Naive thymus-derived CD4-positive, alpha-beta T cell (primary cell): Measurements from ENCODE around the gene ANTXR2. TPM values are rescaled to one million over a fixed set of nuclear protein-coding genes. Genes with fewer than 3 reads are reported as not detected.
"Not testable (repeated sequence)": the region's sequence is repeated elsewhere in the genome, so short reads cannot be mapped to it uniquely, and the experiment has no call there.

Experiments
- ATAC-seq: fragments of 150-1000 bp; cut with Tn5 transposase; 2 replicates; pipeline ENCODE4 v1.10.0; 2021; ENCODE audit warnings: mild to moderate bottlenecking, moderate library complexity
- CTCF ChIA-PET: fragments of 350-600 bp; sonication (Branson Sonifier 250); formaldehyde crosslinking; loops from one replicate; lab custom pipeline; 2021; ENCODE audit warnings: antibody characterized with exemption; lab: Charles Lee
- POLR2A ChIA-PET: fragments of 350-600 bp; sonication (Branson Sonifier 250); formaldehyde crosslinking; loops from one replicate; lab custom pipeline; 2021; ENCODE audit warnings: antibody characterized with exemption, inconsistent platforms; lab: Charles Lee
- DNase-seq, 9 donors: peaks; one replicate each; pipeline versions ENCODE4 v3.0.0 to v3.0.0-alpha.2; 2020 to 2022; ENCODE audit warnings: mixed read lengths in 1 of 9
- H3K27ac ChIP-seq: one replicate; pipeline ENCODE4 v1.7.0; 2013; ENCODE audit warnings: mild to moderate bottlenecking, low read depth, low read length, moderate library complexity
- H3K27me3 ChIP-seq, 2 donors: one replicate each; pipeline ENCODE4 v1.7.0; 2013; ENCODE audit warnings: low read length in 2 of 2, mild to moderate bottlenecking in 2 of 2, moderate library complexity in 2 of 2; ENCODE audit not compliant: control insufficient read depth in 2 of 2, insufficient read depth in 2 of 2
- H3K36me3 ChIP-seq, 3 experiments: 1 replicate in 2 of 3; 2 replicates in 1 of 3; pipeline ENCODE4 v1.7.0; 2013; ENCODE audit warnings: low read length in 3 of 3, mild to moderate bottlenecking in 3 of 3, moderate library complexity in 1 of 3; ENCODE audit not compliant: insufficient read depth in 3 of 3, control insufficient read depth in 2 of 3
- H3K4me1 ChIP-seq, 2 donors: one replicate each; pipeline ENCODE4 v1.7.0; 2013; ENCODE audit warnings: low read length in 2 of 2, mild to moderate bottlenecking in 2 of 2, moderate library complexity in 1 of 2; ENCODE audit not compliant: control insufficient read depth in 2 of 2, insufficient read depth in 2 of 2
- H3K4me3 ChIP-seq: 2 replicates; pipeline ENCODE4 v1.7.0; 2013; ENCODE audit warnings: mild to moderate bottlenecking, low read length
- H3K9me3 ChIP-seq, 3 experiments: 1 replicate in 2 of 3; 2 replicates in 1 of 3; pipeline ENCODE4 v1.7.0; 2013; ENCODE audit warnings: low read length in 3 of 3; ENCODE audit not compliant: control insufficient read depth in 2 of 3
- H3K27ac Mint-ChIP-seq, 9 donors: one replicate each; pipeline ENCODE4 v1.8.0; 2020 to 2022; ENCODE audit warnings: mixed read lengths in 9 of 9, mild to moderate bottlenecking in 8 of 9, moderate library complexity in 5 of 9, inconsistent platforms in 2 of 9
- H3K27me3 Mint-ChIP-seq, 5 donors: one replicate each; pipeline ENCODE4 v1.8.0; 2021 to 2022; ENCODE audit warnings: mixed read lengths in 5 of 5, mild to moderate bottlenecking in 1 of 5
- H3K36me3 Mint-ChIP-seq, 5 donors: one replicate each; pipeline ENCODE4 v1.8.0; 2020 to 2022; ENCODE audit warnings: mixed read lengths in 5 of 5, mild to moderate bottlenecking in 3 of 5, inconsistent platforms in 1 of 5
- H3K4me1 Mint-ChIP-seq, 7 donors: one replicate each; pipeline ENCODE4 v1.8.0; 2020 to 2022; ENCODE audit warnings: mixed read lengths in 7 of 7, mild to moderate bottlenecking in 3 of 7, inconsistent platforms in 1 of 7
- H3K4me3 Mint-ChIP-seq, 10 donors: one replicate each; pipeline ENCODE4 v1.8.0; 2020 to 2022; ENCODE audit warnings: mild to moderate bottlenecking in 10 of 10, mixed read lengths in 10 of 10, moderate library complexity in 6 of 10, inconsistent platforms in 2 of 10
- H3K9me3 Mint-ChIP-seq, 11 donors: one replicate each; pipeline ENCODE4 v1.8.0; 2020 to 2022; ENCODE audit warnings: mixed read lengths in 11 of 11, mild to moderate bottlenecking in 4 of 11, inconsistent platforms in 1 of 11, moderate library complexity in 1 of 11
- intact Hi-C, 2 donors: fragments of 100-400 bp; cut with micrococcal nuclease; formaldehyde crosslinking; loops; one replicate each; pipeline ENCODE4 v1.15.1; 2023
- polyA plus RNA-seq, 2 donors: library from polyadenylated mRNA; unstranded; fragments of 300-500 nt; fragmentation: Illumina TruSeq; gene quantifications; one replicate each; pipeline ENCODE4 v1.2.3, GENCODE V29; 2021
- total RNA-seq, 6 experiments: library from RNA in 5 of 6; stranded (reverse) in 5 of 6; gene quantifications; 1 replicate in 5 of 6; 2 replicates in 1 of 6; pipeline ENCODE4 v1.2.3 and lab custom pipeline; 2021 to 2026

The ANTXR2 gene
- total and polyA plus RNA-seq, 7 experiments from 2014 or later, result 20.3 to 69.8 (median 42.2) TPM

DNA sequence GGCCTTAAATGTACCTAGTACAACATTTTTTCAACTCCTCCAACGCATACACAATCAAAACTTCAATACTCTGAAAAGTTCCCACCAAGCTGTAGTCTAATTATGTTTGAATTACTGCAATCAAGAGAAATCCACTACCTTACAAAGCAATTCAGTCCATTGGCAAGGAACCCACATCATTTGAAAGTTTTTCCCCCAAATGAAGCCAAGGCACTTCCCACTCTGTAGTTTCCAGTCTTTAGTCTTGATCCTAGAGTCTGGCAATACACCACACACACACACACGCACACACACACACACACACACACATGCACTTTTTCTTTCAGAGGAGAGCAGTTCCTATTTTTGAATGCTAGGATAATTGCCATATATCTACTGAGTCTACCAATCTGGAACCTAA lies 79.6 kb downstream of the ANTXR2 start:
- Histone ChIP-seq H3K36me3 (no peaks in the 10 kb centered on the region), H3K4me3 (no peak overlapping the region), H3K27ac (no peak overlapping the region), H3K4me1 (no peaks in the 10 kb centered on the region), H3K9me3 (no peaks in the 10 kb centered on the region), H3K27me3 (no peaks in the 10 kb centered on the region)
- intact Hi-C loops, result loop anchor here in 1 of 2 donors (5.0 kb wide), 1 partner anchor 36 kb away; no protein-coding TSS in a partner anchor
- peak overlapping the region in 1 of 9 donors; percentile 10 for H3K27ac Mint-ChIP-seq
- H3K36me3 Mint-ChIP-seq, result peaks cover 0 to 58% (median 36%) of the 10 kb centered on the region in 5 donors
- H3K9me3 Mint-ChIP-seq, result peaks cover 0 to 17% (median 0%) of the 10 kb centered on the region in 11 donors
- DNase-seq, result no peak
- H3K27me3 Mint-ChIP-seq, result no peaks in the 10 kb centered on the region
- POLR2A ChIA-PET, result interaction anchor here (0.7 kb wide), 1 partner anchor 32 kb away, joined by 4 read pairs; no protein-coding TSS in a partner anchor
- peak overlapping the region in 1 of 10 donors; percentile 13 for H3K4me3 Mint-ChIP-seq
- peaks cover 16 to 77% (median 62%) of the 10 kb centered on the region in 7 donors for H3K4me1 Mint-ChIP-seq
- no peak for ATAC-seq
- CTCF ChIA-PET, result no interaction called here

DNA sequence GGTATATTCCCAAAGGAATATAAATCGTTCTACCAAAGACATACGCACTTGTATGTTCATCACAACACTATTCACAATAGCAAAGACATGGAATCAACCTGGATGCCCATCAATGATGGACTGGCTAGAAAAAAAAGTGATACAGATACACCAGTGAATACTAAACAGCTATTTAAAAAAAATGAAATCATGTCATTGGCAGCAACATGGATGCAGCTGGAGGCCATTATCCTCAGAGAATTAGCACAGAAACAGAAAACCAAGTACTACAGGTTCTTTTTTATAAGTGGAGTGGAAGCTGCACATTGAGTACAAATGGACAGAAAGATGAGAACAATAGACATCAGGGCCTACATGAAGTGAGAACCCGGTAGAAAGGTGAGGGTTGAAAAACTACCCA lies 81.4 kb downstream of the ANTXR2 start:
- Histone ChIP-seq H3K27me3 (no peaks in the 10 kb centered on the region), H3K36me3 (no peaks in the 10 kb centered on the region), H3K4me1 (no peaks in the 10 kb centered on the region), H3K27ac (no peak overlapping the region), H3K9me3 (no peaks in the 10 kb centered on the region), H3K4me3 (no peak overlapping the region)
- H3K4me1 Mint-ChIP-seq, result peaks cover 16 to 75% (median 53%) of the 10 kb centered on the region in 7 donors
- ChIA-PET POLR2A (no interaction called here), CTCF (no interaction called here)
- H3K4me3 Mint-ChIP-seq, result no peak overlapping the region
- H3K27ac Mint-ChIP-seq, result no peak overlapping the region
- no peak for DNase-seq
- H3K36me3 Mint-ChIP-seq, result peaks cover 0 to 61% (median 35%) of the 10 kb centered on the region in 5 donors
- intact Hi-C loops, result loop anchor here in 1 of 2 donors (5.0 kb wide), 1 partner anchor 34 kb away; no protein-coding TSS in a partner anchor
- no peak for ATAC-seq
- H3K27me3 Mint-ChIP-seq, result no peaks in the 10 kb centered on the region
- peaks cover 0 to 20% (median 0%) of the 10 kb centered on the region in 11 donors for H3K9me3 Mint-ChIP-seq

DNA sequence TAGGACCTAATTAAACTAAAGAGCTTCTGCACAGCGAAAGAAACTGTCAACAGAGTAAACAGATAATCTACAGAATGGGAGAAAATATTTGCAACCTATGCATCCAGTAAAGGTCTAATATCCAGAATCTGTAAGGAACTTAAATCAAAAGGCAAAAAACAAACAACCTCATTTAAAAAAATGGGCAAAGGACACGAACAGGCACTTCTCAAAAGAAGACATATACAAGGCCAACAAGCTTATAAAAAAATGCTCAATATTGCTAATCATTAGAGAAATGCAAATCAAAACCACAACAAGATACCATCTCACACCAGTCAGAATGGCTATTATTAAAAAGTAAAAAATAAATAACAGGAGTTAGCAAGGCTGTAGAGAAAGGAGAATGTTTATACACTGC lies 81.9 kb downstream of the ANTXR2 start:
- Mint-ChIP-seq H3K4me1 (peaks cover 18 to 72% (median 50%) of the 10 kb centered on the region in 7 donors), H3K36me3 (peaks cover 0 to 60% (median 31%) of the 10 kb centered on the region in 5 donors), H3K9me3 (peaks cover 0 to 20% (median 0%) of the 10 kb centered on the region in 11 donors)
- CTCF ChIA-PET, H3K27me3 Mint-ChIP-seq, H3K4me1 ChIP-seq, H3K4me3 ChIP-seq, H3K27me3 ChIP-seq, H3K27ac Mint-ChIP-seq, H3K36me3 ChIP-seq, H3K9me3 ChIP-seq, H3K4me3 Mint-ChIP-seq, ATAC-seq, H3K27ac ChIP-seq, DNase-seq, POLR2A ChIA-PET: not testable (repeated sequence)
- intact Hi-C loops, result loop anchor here in 1 of 2 donors (5.0 kb wide), 1 partner anchor 34 kb away; no protein-coding TSS in a partner anchor

DNA sequence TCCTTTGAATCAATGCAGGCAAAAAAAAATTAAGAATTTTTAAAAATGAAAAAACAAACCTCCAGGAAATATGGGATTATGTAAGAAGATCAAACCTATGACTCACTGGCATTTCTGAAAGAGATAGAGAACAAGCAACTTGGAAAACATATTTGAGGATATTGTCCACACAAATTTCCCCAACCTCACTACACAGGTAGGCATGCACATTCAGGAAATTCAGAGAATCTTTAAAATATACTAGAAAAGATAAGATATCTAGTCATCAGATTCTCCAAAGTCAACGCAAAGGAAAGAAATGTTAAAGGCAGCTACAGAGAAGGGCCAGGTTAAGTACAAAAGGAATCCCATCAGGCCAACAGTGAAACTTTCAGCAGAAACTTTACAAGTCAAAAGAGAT lies 85.6 kb downstream of the ANTXR2 start:
- Mint-ChIP-seq H3K27ac (no peak overlapping the region), H3K9me3 (peaks cover 0 to 20% (median 0%) of the 10 kb centered on the region in 11 donors), H3K4me3 (no peak overlapping the region), H3K36me3 (peaks cover 0 to 45% (median 13%) of the 10 kb centered on the region in 5 donors), H3K27me3 (no peaks in the 10 kb centered on the region), H3K4me1 (peaks cover 18 to 43% (median 27%) of the 10 kb centered on the region in 7 donors)
- Histone ChIP-seq H3K9me3 (no peaks in the 10 kb centered on the region), H3K27ac (no peak overlapping the region), H3K4me1 (no peaks in the 10 kb centered on the region), H3K27me3 (no peaks in the 10 kb centered on the region), H3K36me3 (peaks cover 0 to 3% (median 3%) of the 10 kb centered on the region in 3 experiments), H3K4me3 (no peak overlapping the region)
- ChIA-PET CTCF (no interaction called here), POLR2A (no interaction called here)
- ATAC-seq, result no peak
- intact Hi-C loops, result no loop called here
- DNase-seq, result no peak

DNA sequence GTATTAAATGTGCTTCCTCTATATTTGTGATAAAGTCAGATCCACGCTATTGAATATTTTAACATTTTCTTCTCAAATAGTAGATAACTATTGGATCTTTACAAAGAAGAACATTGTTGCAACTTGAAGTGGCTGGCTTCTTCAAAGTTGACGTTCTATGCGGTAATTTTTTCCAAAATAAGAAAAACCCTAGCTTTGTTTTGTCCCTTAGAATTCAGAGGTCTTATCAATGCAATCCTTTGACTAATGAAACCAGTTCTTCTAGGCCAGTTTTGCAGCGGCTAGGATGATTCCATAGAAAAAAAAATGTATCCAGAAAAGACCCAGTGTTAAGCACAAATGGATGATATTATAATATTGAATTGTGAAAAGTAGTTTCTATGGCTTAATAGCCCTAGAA lies 89.6 kb downstream of the ANTXR2 start:
- Histone ChIP-seq H3K36me3 (peaks cover 2 to 5% (median 3%) of the 10 kb centered on the region in 3 experiments), H3K4me1 (no peaks in the 10 kb centered on the region), H3K4me3 (no peak overlapping the region), H3K9me3 (no peaks in the 10 kb centered on the region), H3K27ac (no peak overlapping the region), H3K27me3 (no peaks in the 10 kb centered on the region)
- H3K27ac Mint-ChIP-seq, result no peak overlapping the region
- intact Hi-C loops, result no loop called here
- no peak for DNase-seq
- peaks cover 0 to 4% (median 0%) of the 10 kb centered on the region in 11 donors for H3K9me3 Mint-ChIP-seq
- H3K36me3 Mint-ChIP-seq, result peaks cover 0 to 34% (median 15%) of the 10 kb centered on the region in 5 donors
- H3K27me3 Mint-ChIP-seq, result no peaks in the 10 kb centered on the region
- H3K4me1 Mint-ChIP-seq, result peaks cover 2 to 17% (median 6%) of the 10 kb centered on the region in 7 donors
- no peak overlapping the region for H3K4me3 Mint-ChIP-seq
- ChIA-PET CTCF (no interaction called here), POLR2A (no interaction called here)
- ATAC-seq, result no peak

DNA sequence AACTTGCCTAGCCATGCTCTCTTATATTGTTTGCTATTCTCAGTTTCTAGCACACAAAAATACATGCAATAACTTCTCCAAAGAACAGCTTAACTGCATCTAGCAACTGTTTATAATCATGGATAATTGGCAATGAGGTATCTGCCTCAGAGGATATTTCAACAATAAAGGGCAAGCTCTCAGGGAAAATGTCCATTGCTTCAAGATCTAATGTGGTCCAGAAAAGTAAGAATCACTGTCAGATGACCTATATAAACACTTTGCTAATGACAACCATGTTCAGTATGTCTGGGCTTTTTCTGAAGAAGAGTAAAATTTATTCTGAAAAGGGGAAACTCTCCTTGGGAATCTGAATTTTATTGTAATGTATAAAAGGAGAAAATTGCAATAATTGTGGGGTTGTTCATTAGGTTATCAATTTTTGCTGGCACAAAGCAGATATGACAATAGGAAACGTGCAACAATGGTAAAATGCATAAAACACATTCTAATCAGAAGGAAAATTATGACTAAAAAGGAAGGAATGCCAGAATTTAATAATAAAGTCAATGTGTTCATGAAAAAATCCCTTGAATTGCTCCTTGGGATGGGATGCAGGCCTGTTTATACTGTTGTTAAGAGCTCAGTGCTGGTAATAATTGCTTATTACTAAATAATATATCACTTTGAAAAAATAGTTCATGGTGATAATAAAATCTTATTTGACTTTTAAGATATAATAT lies 90.3 kb downstream of the ANTXR2 start:
- Mint-ChIP-seq H3K4me1 (peaks cover 0 to 11% (median 4%) of the 10 kb centered on the region in 7 donors), H3K27me3 (no peaks in the 10 kb centered on the region), H3K36me3 (peaks cover 3 to 36% (median 20%) of the 10 kb centered on the region in 5 donors), H3K27ac (no peak overlapping the region), H3K4me3 (no peak overlapping the region), H3K9me3 (peaks cover 0 to under 1% (median 0%) of the 10 kb centered on the region in 11 donors)
- intact Hi-C loops, result no loop called here
- DNase-seq (no peak), ATAC-seq (no peak)
- Histone ChIP-seq H3K36me3 (peaks cover 5 to 8% (median 6%) of the 10 kb centered on the region in 3 experiments), H3K9me3 (no peaks in the 10 kb centered on the region), H3K4me3 (no peak overlapping the region), H3K27ac (no peak overlapping the region), H3K4me1 (no peaks in the 10 kb centered on the region), H3K27me3 (no peaks in the 10 kb centered on the region)
- CTCF ChIA-PET, result no interaction called here
- POLR2A ChIA-PET, result no interaction called here
